ENCODE data around the gene NXN.
"Not testable (repeated sequence)": the region's sequence is repeated elsewhere in the genome, so short reads cannot be mapped to it uniquely, and the experiment has no call there.

Gene NXN

DNA sequence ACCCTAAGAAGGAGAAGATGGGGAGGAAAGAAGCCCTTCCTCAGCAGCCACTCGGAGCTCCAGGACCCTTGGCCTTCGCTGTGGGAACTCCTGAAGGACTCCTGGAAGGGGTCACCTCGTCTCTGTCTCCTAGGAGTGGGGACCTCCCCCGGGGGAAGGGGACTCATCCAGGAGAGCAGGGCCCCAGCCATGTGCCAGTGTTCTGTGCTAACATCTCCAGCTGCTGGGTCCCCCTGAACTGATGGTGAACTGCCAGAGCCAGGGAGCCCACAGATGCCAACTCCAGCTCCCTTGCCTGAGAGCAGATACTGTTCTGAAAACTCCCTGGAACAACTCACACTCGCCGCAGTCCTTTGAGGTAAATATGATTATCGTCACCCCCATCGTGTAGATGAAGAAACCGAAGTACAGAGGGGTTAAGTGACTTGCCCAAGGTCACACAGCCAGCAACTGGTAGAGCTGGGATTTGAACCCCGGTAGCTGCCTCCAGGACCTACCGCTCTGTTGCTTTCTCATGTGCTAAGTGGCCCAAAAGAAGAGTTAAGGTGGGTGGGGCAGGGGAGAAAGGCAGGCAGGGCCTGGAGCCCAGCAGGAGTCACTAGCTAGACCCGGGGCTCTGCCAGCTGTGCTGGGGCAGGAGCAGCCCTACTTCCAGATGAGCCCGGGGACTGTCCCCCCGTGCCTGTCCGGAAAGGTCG, 27.9 kb upstream of the NXN start:
- in situ Hi-C loops (cut with MboI; ENCODE audit: low sequenced_read_pairs), result no loop called here

- in situ Hi-C loops (cut with MboI; ENCODE audit: low sequenced_read_pairs), result no loop called here
Observed at GRCh38 chr17:1006054-1006453, 26.5 kb upstream of the NXN start.

DNA sequence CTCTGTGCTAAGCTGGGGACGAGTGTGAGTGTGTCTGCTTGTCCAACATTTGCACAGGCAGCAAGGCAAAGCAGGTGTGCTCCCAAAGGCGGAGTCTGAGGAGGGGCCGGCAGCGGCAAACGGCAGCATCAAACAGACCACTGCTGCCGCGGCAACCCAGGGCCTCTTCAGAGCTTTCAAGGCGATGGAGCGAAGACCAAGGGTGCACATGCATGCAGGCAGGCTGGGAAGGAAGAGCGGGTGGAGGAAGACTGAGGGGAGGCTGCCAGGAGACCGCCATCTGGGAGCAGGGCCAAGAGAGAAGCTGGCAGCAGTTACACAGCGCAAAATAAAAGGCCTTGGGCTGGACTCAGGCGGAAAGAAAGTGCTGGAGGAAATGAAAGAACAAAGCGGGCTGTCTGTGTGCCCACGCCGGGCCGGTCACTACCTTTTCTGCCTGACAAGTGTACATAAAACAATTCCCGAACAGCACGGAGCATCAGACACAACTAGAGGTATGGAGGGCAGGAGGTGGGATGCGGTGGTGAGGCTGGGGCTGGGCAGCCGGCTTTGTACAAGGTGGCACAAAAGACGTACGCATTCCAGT, 25.9 kb upstream of the NXN start:
- in situ Hi-C loops (cut with MboI; ENCODE audit: low sequenced_read_pairs), result no loop called here

GRCh38 chr17:1004769-1005295, 25.3 kb upstream of the NXN start:
- in situ Hi-C loops (cut with MboI; ENCODE audit: low sequenced_read_pairs), result no loop called here

- in situ Hi-C loops (cut with MboI; ENCODE audit: low sequenced_read_pairs), result no loop called here
Observed at GRCh38 chr17:1003972-1004768, 24.6 kb upstream of the NXN start.

GRCh38 chr17:1003633-1003971, 24.0 kb upstream of the NXN start:
- in situ Hi-C loops (cut with MboI; ENCODE audit: low sequenced_read_pairs), result no loop called here

DNA sequence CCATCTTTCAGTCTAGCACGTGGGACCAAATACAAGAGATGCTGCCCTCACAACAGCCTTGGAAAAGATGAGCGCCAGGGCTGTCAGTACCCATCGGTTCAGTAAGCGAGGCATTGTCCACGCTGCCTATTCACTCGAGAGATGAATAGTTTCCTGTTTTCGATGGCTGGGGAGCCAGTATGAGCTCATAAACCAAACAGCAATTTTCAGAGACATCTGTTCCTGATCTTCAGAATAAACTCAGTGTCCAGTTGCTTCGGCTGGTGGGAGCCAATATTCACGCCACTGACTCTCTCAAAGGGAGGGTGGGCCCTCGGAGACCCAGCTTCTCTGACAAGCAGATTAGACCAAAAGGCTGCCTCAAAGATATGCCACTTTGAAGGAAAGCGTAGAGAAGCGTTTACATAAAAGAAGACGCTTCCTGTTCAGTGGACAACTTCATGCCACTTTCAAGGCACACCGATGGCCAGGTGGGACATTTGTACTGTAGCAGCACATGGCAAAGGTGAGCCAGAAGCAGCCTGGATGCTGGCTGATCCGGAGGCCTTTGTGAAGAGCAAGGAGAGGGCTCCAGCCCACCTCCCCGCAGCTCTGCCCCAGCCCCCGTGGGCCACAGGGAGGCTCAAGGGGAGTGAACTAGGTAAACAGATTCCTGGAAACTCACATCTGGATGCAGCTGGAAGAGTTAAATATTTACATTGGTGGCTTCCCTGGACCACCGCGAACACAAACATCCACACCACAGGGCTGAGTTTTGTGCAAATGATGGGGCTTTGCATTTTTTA, 23.4 kb upstream of the NXN start:
- in situ Hi-C loops (cut with MboI; ENCODE audit: low sequenced_read_pairs), result no loop called here

- in situ Hi-C loops (cut with MboI; ENCODE audit: low sequenced_read_pairs), result no loop called here
Observed at GRCh38 chr17:1002412-1002753, 22.8 kb upstream of the NXN start.

- in situ Hi-C loops (cut with MboI; ENCODE audit: low sequenced_read_pairs), result no loop called here
Observed at GRCh38 chr17:1001640-1002411, 22.2 kb upstream of the NXN start.

DNA sequence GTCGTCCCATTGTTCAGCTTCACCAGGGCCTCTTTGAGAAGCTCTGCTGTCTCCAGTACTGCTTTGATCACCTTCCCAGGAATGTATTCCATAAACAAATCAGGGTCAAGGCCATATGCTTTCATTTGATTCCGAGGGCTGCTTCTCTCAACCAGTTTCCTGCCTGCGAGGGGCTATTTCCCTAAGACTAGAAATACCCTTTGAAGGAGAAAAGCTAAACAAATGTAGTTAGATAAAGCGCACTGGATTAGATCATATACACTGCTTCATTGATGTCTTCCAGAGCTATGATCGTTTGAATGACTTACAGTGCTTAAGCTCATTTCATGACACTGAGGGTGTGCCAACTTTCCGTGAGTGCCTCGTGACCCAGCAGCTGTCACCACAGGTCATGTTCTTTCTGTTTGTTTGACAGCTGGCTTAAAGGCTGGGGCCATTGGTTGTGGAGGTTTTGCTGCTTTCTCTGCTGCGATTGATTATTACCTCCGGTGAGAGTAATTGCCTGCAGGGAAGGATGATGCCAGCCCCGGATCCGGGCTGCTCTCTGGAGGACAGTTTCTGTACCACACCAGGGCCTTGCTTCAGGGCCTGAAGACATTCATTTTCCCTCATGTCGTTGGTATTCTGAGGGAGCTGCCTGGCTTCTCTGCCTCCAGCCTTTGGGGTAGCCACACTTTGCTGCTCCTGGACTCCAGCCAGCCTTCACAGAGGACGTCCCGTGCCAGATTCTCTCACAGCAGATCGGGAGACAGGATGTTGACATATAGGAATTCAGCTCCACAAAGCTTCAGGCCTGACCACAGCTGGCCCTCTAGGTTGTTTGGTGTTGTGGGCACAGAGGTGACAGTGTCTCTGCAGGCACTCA, 21.3 kb upstream of the NXN start:
- in situ Hi-C loops (cut with MboI; ENCODE audit: low sequenced_read_pairs), result no loop called here

DNA sequence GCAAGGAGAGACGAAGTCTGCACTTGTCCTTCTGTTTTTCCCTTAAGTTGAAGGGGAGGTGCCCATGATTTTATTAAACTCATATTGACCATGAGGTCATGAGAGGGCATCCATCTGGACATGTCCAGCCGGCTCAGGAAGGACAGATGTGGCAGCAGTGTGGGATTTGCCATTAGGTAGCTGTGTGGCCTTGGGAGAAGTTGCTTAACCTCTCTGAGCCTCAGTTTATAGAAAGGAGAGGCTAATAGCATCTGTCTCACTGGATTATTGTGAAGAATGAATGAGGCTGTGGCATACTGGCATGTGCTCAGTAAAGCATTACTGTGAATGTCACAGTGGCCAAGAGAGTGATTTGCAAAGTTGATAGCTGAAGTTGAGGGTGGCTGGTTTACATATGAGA, 18.5 kb upstream of the NXN start:
- in situ Hi-C loops (cut with MboI; ENCODE audit: low sequenced_read_pairs), result no loop called here

- in situ Hi-C loops (cut with MboI; ENCODE audit: low sequenced_read_pairs), result no loop called here
Observed at GRCh38 chr17:996554-997344, 17.2 kb upstream of the NXN start, which contains the start of gene TIMM22. Gene TIMM22, plus strand, starts transcription at chr17:997129. Its CDS starts 14 bp downstream, at chr17:997143.

DNA sequence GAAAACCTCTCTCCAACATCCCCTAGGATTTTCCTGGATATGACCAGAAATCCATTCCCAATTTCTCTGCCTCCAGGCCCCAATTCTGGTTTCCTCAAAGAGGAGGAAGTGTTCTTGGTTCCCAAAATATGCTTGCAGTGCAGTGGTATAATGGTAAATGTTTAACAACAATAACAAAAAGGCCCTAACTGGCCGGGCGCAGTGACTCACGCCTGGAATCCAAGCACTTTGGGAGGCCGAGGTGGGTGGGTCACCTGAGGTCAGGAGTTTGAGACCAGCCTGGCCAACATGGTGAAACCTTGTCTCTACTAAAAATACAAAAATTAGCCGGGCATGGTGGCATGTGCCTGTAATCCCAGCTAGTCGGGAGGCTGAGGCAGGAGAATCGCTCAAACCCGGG, 15.7 kb upstream of the NXN start:
- in situ Hi-C loops (cut with MboI; ENCODE audit: low sequenced_read_pairs), result not testable (repeated sequence)

DNA sequence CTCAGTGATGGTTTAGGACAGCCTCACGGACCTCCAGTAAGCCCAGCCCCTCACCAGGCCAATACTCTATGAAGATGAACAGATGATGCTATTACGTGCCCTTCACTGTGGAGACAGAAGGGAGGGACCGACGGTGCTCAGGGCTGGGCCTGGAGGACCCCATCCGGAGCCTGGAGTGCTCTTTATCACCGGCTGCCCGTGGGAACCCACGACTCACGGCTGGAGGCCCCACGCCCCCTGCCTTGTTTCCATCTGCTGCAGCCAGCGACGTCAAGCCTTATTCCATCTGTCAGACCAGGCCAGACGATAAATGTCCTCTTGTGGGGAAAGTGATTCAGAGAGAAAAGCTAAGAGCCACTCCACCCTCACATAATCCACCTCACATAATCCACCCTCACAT, 13.4 kb upstream of the NXN start:
- in situ Hi-C loops (cut with MboI; ENCODE audit: low sequenced_read_pairs), result no loop called here

DNA sequence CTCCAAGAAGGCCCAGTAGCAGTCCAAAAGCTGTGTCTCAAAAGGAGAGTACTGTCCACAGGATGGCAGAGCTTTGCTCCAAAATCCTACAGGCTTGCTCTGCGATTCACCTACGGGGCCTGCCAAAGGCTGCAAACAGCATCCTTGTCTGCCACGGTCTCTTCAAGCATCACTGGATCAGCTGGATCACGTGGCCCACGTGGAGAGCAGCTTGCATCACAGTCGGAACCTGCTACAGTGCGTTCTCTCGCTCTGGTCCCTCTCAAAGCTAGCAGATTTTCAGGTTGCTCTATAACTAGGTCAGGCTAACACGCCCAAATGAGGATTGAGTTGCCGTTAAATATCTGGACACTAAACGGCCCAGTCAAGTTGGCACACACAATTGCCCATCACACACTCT, 9.0 kb upstream of the NXN start:
- in situ Hi-C loops (cut with MboI; ENCODE audit: low sequenced_read_pairs), result no loop called here

- in situ Hi-C loops (cut with MboI; ENCODE audit: low sequenced_read_pairs), result no loop called here
Observed at GRCh38 chr17:987931-988330, 8.4 kb upstream of the NXN start.

GRCh38 chr17:986322-986929, 6.8 kb upstream of the NXN start:
- in situ Hi-C loops (cut with MboI; ENCODE audit: low sequenced_read_pairs), result no loop called here

DNA sequence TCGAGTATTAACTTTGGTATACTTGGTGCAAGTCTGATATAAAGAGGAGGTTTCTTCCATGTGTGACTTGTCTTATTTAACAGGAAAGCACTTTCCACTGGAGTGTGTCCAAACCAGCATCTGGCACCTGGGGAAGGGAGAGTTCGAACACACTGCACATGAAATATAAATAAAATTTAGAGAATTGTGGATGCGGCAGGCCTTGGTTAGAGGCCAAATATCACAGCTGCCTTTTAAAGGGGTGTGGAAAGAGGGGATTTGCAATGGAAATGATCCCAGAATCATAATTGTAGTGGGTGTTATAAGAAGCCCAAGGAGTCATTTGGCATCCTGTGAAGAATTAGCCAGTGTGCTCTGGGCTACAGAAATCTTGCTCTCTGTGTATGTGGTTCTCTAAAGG, 4.3 kb upstream of the NXN start:
- in situ Hi-C loops (cut with MboI; ENCODE audit: low sequenced_read_pairs), result no loop called here
